Neural progenitor cell (in vitro differentiated cells): ENCODE data around the gene CAPN15.

Experiments
- EZH2phosphoT487 ChIP-seq: fragments of 200-600 bp; sonication (generic); IDR thresholded peaks from 2 replicates; pipeline ENCODE4 v1.6.1; 2017; ENCODE audit warnings: antibody characterized with exemption
- TF ChIP-seq, protein P1 (sequence below): fragments of 200-600 bp; sonication (generic); IDR thresholded peaks from 2 replicates; pipeline ENCODE4 v1.5.1; 2017; ENCODE audit warnings: antibody characterized with exemption, mild to moderate bottlenecking

DNA sequence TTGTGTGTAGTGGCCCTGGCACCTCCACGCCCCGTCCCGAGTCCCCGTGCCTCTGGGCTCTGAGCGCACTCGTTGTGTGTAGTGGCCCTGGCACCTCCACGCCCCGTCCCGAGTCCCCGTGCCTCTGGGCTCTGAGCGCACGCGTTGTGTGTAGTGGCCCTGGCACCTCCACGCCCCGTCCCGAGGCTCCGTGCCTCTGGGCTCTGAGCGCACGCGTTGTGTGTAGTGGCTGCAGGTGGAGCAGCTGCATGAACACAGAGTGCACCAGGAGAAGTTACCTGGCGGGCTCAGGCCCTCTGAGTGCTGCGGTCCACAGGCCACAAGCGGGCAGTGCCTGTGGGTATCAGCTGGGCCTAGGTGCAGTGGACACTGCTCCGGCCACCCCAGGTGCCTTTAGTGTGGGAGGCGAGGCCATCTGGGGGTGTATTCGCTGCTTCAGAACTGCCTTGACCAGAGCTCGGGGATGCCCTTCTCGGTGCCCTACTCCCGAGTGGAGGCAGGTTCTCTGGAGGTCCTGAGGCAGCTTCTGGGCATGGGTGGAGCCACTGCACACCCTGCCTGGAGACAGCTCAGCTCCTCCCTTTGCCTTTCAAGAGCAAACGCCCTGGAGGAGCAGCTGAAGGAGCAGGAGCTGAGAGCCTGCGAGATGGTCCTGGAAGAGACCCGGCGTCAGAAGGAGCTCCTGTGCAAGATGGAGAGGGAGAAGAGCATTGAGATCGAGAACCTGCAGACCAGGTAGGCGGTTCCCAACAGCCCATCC lies 17.3 kb upstream of the CAPN15 start:
- TF ChIP-seq, protein P1, sequence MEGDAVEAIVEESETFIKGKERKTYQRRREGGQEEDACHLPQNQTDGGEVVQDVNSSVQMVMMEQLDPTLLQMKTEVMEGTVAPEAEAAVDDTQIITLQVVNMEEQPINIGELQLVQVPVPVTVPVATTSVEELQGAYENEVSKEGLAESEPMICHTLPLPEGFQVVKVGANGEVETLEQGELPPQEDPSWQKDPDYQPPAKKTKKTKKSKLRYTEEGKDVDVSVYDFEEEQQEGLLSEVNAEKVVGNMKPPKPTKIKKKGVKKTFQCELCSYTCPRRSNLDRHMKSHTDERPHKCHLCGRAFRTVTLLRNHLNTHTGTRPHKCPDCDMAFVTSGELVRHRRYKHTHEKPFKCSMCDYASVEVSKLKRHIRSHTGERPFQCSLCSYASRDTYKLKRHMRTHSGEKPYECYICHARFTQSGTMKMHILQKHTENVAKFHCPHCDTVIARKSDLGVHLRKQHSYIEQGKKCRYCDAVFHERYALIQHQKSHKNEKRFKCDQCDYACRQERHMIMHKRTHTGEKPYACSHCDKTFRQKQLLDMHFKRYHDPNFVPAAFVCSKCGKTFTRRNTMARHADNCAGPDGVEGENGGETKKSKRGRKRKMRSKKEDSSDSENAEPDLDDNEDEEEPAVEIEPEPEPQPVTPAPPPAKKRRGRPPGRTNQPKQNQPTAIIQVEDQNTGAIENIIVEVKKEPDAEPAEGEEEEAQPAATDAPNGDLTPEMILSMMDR: no peak
- TF ChIP-seq EZH2phosphoT487: no peak
